DMS79 treated with DMSO at 0.1 percent for 48 hours (cell line): ENCODE data around the gene MARCO.

ENCODE experiments used
- DNase-seq: peaks from one replicate; lab custom pipeline; 2025; lab: John Stamatoyannopoulos, UW

MARCO gene

DNA sequence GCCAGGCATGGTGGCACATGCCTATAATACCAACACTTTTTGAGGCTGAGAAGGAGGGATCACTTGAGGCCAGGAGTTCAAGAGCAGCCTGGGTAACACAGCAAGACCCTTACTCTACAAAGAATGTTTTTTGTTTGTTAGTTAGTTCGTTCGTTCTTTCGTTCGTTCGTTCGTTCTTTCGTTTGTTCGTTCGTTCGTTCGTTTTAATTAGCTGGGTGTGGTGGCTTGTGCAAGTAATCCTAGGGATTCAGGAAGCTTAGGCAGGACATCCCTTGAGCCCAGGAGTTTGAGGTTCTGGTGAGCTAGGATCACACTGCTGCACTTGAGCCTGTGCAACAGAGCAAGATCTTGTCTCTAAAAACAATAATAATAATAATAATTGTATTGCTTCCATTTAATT lies 98.7 kb downstream of the MARCO start:
- DNase-seq = no peak
